ENCODE measurements around the gene TRPM3.

TRPM3 gene

GRCh38 chr9:70881333-70881732 lies 240.1 kb downstream of the TRPM3 start:
- DNase-seq, result no peak

- DNase-seq, result no peak
Observed at GRCh38 chr9:70880535-70880934, 240.9 kb downstream of the TRPM3 start.

DNA sequence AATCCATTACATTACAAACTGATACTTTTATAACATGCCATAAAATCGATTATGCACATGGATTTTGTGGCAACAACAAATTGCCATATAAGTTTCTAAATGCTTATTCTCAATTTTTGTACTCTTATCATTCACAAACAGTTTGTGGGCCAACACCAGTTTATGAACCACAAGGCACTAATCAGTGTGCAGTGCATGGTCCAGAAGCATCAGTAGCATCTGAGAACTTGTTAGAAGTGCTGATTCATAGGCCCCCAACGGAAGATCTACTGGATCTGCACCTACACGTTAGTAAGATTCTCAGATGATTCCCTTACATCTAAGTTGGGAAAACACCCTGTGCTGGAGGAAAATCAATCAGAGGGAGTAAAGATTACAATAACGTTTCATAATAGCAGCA lies 242.8 kb downstream of the TRPM3 start:
- DNase-seq, result no peak

- DNase-seq, result no peak
Observed at GRCh38 chr9:70874451-70874850, 247.0 kb downstream of the TRPM3 start.

- DNase-seq, result no peak
Observed at GRCh38 chr9:70873506-70873905, 247.9 kb downstream of the TRPM3 start.

- DNase-seq, result no peak
Observed at GRCh38 chr9:70868661-70869652, 252.5 kb downstream of the TRPM3 start.

GRCh38 chr9:70868041-70868440 lies 253.4 kb downstream of the TRPM3 start:
- no peak for DNase-seq

DNA sequence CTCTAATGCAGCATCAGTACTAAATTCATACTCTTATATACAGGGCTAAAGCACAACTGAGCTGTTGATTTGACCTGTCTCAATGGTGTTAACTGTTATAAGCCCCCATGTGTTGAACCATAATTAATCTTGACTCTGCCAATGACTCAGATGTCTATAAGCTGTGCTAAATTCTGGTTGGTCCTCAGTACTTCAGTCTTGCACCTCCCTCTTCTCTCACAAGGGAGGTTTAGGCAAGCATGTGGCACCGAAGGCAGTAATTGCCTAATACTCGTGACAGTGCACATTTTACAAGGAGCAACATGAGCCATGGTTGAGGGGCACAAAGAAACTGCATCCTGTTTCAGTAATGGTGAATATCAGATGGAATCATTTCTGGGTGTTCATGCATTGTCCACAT lies 255.9 kb downstream of the TRPM3 start:
- no peak for DNase-seq

- no peak for DNase-seq
Observed at GRCh38 chr9:70861797-70862196, 259.6 kb downstream of the TRPM3 start.

- no peak for DNase-seq
Observed at GRCh38 chr9:70861376-70861775, 260.0 kb downstream of the TRPM3 start.

- DNase-seq, result no peak
Observed at GRCh38 chr9:70859694-70860093, 261.7 kb downstream of the TRPM3 start.

- DNase-seq, result no peak
Observed at GRCh38 chr9:70856411-70856810, 265.0 kb downstream of the TRPM3 start.

DNA sequence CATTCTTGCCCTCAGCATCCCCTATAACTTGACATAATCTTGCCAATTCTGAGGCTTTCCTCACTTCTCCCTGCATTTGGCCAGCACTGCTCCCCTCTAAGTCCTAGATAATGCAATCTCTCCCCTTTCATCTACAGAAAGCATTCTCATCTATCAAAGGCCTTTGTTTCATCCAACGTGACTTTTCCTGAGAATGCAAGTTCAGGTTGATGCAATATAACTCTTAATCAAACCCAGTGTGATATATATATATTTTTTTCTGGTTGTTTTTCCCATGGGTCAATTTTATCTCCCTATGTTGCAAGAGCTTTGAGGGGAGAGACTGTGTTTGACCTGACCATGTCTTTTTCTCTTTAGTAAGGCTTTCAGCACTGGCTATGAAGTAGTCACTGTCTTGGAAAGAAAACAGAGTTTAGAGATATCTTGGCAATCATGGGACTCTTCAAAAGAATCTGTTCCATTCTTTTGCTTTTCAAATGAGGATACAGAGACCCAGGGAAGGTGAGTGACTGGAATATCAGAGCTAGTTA lies 268.6 kb downstream of the TRPM3 start:
- DNase-seq, result no peak

DNA sequence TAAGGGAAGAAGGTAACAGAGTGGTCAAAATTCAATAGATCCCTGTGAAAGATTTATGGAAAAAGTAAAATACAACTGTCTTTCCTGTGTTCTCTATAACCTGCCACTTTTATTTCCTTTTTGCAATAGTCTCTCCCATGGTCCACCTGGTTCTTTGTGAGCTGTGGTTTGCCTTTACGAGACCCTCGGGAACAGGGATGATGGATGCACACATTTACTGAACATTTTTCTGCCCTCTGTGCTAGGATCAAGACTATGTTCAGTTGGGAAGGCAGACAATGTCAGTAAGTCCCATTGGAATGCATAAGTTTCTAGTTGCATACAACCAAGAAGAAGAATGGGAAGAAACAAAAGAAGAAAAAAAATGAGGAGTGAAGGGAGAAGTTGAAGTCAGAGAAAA lies 281.2 kb downstream of the TRPM3 start:
- no peak for DNase-seq

GRCh38 chr9:70835323-70835722 lies 286.1 kb downstream of the TRPM3 start:
- DNase-seq, result no peak

DNA sequence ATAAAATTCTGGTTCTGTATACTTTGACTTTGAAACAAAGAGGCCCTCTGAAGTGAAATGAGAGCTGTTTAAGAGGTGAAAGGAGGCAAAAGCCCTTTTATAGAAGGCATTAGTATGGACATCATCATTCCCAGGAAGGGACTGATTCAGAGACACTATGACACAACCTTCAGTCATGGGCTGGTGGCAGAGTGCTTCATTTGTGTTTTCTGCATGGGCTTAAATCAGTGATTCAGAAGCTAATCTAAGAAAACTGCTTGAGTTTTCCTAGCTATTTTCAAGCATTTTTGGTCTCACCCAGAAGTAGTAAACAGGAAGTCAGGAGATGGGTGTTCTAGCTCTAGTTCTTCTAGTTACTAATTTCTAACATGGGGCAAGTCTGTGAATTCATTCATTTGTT lies 288.9 kb downstream of the TRPM3 start:
- DNase-seq, result no peak

- no peak for DNase-seq
Observed at GRCh38 chr9:70830618-70831017, 290.8 kb downstream of the TRPM3 start.

GRCh38 chr9:70829591-70830265 lies 291.7 kb downstream of the TRPM3 start:
- DNase-seq, result no peak

GRCh38 chr9:70826562-70826961 lies 294.9 kb downstream of the TRPM3 start:
- DNase-seq, result no peak

- DNase-seq, result no peak
Observed at GRCh38 chr9:70823284-70823683, 298.1 kb downstream of the TRPM3 start.

DNA sequence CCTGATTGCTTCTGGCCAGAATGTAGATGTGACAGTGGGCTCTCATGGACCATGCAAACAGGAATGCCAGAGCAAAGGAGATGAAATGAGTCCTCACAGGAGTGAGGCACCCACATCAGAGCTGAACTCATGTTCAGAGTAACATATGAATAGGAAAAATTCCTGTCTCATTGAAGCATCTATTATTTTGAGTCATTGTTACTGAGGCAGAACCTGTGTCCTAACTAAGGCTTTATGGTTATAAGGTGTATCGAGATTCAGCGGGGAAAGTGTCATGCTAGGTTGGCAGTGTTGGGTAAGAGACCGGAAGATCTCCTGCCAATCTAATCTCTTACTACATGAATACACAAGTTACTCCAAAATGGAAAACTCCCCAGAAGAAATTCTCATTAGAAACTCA lies 304.1 kb downstream of the TRPM3 start:
- DNase-seq, result no peak

DNA sequence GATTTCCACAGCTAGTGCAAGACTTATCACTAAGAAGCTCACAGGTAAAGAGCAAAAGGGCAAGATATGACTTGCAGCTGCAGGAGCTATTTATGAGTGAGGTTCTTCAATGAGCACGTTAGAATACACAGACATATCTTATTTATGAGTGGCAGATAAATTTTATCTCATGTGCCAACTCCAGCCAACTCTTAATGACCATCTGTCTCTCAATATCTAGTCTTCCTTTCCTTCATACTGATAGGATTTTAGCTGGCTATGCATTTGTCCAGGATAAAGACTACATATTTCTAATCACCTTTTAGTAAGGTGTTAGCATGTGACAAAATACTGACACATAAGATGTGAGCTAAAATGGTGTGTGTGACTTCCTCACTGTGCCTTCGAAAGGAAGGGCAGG lies 304.5 kb downstream of the TRPM3 start:
- DNase-seq, result no peak

GRCh38 chr9:70816316-70816715 lies 305.1 kb downstream of the TRPM3 start:
- no peak for DNase-seq

DNA sequence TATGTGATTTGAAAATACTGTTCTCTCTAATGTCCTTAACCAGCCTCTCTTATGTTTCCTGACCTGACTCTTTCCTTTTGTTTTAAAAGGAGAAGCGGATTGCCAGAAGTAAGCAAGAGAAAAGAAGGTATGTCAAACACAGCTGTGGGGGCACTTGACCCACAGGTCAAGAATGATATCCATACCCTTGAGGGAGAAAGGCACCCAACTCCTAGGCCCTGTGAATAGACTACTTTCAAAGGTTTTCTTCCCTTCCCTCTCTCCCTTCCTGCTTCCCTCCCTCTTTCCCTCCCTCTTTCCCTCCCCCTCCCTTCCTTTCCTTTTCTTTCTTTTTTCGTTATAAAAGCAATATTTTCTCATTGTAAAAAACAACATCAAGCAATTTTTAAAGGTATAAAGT lies 306.8 kb downstream of the TRPM3 start:
- no peak for DNase-seq
